Measurements from ENCODE around the gene RIPK4.
A peak's percentile ranks its signal among the peaks of the same experiment; 100 is the strongest.
"Not testable (repeated sequence)": the region's sequence is repeated elsewhere in the genome, so short reads cannot be mapped to it uniquely, and the experiment has no call there.

The RIPK4 gene

GRCh38 chr21:41794600-41794999 is 27.7 kb upstream of the RIPK4 start:
- no peak for DNase-seq

DNA sequence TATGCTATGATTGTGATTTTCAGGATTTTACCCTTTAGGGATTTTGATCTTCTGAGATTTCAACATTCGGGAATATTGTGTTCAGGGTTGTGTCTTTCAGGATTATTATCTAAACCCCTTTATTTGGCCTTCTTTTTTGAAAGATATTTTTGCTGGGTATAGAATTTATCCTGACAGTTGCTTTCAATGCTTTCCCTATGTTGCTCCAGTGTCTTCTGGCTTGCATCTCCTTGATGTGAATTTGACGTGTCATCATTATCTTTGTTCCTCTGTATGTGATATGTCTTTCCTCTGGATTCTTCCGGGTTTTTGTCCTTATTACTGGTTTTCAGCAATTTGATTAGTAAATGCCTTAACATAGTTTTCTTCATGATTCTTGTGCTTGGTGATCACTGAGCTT is 25.9 kb upstream of the RIPK4 start:
- DNase-seq: no peak

DNA sequence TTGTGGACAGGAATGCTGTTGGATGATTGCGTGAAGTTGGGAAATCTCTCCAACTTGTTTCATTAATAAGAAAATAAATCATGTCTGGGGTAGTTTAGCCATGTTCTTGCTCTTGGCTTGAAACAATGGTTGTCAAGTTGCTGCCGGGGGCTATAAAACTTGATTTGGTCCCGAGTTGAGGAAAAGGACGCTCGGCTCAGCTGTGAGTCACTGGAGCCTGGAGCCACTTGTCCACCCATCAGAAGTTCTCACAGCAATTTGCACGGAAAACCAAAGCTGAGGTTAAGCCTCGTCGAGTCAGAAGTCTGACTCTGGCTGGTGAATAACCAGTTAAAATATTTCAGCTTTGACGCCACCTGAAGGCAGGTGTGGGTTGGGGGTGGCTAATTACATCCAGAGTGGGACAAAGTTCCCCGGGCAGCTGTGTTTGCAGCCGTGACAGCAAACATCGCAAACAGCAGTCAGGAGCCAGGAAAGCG is 19.7 kb upstream of the RIPK4 start:
- DNase-seq: no peak

DNA sequence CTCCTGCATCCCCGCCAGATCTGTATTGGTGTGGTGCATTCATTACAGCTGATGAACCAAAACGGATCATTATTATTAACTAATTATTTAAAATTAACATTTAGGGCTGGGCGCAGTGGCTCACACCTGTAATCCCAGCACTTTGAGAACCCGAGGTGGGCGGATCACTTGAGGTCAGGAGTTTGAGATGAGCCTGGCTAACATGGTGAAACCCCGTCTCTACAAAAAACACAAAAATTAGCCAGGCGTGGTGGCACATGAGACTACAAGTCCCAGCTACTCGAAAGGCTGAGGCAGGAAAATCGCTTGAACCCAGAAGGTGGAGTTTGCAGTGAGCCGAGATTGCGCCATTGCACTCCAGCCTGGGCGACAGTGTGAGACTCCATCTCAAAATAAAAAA is 18.4 kb upstream of the RIPK4 start:
- DNase-seq: not testable (repeated sequence)

DNA sequence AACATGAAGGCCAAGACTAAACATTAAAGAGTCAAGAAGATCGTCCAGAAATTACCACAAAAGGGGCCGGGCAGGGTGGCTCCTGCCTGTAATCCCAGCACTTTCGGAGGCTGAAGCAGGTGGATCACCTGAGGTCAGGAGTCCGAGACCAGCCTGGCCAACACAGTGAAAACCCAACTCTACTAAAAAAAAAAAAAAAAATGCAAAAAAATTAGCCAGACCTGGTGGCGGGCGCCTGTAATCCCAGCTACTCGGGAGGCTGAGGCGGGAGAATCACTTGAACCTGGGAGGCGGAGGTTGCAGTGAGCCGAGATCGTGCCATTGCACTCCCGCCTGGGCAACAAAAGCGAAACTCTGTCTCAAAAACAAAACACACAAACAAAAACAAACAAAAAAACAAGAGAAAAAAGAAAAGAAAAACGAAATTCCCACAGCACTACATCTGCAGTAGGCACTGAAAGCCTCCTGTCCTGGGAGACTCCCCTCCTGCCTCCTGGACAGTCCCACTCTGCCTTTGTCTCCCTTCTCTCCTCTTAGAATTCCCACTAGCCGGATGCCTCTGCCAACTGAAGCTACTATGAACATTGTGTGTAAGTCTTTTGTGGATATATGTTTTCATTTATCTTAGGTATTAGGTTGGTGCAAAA is 17.7 kb upstream of the RIPK4 start:
- no peak for DNase-seq

- DNase-seq: peak; percentile 16
These were observed 16.8 kb upstream of the RIPK4 start for GRCh38 chr21:41783476-41784180.

- DNase-seq: no peak
These were observed 14.2 kb upstream of the RIPK4 start for GRCh38 chr21:41781050-41781410.

DNA sequence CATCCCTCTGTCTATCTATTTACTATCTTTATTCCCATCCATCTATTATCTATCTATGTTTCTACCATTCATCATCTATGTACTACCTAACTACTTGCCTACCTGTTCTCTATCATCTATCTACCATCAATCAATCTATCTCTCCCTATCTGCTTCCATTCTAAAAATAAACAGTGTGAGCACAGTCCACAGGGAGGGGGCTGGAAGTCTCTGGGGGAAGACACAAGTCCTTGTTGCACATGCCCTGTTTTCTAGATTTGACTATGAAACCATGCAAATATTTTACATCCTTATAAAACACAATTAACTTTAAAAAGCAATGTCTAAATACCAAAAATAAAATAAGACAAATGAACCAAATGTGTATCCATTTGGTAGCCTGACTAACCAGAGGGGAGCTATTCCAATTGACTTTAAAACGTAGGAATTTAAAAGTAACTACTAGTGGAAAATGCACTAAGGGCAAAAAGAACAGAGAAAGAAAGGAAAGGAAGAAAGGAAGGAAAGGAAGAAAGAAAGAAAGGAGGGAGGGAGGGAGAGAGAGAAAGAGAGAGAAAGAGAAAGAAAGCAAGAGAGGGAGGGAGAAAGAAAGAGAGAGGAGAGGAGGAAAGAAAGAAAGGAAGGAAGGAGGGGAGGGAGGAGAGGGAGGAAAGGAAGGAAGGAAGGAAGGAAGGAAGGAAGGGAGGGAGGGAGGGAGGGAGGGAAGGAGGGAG is 13.6 kb upstream of the RIPK4 start:
- DNase-seq: no peak

GRCh38 chr21:41779659-41780058 is 12.8 kb upstream of the RIPK4 start:
- no peak for DNase-seq

DNA sequence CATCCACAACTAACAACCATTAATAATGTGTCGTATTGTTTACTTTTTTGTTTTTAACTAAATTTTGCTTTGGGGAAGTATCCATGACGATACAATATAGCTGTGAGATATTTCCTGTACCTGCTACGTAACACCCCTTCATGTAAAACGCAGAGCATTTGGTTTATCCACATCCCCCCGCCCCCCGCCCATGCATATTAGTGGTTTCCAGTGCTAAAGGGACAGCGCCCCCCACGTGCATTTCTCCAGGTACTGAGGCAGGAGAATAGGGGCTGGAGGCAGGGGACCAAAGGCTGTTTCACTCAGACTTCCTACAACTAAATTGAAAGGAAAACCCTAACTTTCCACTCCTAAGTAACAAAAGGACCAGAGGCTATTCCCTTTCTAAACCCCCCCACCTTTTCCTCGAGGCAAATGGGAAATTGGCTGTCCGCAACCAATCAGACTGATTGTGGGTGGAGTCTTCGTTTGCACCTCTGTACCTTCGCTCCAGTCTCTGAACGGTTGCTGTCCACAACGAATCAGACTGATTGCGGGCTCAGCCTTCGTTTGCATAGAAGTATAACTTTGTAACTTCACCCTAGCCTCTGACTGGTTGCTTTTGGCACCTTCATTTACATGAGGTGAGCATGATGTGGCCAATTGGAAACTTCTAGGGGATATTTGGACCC is 12.2 kb upstream of the RIPK4 start:
- DNase-seq: no peak

DNA sequence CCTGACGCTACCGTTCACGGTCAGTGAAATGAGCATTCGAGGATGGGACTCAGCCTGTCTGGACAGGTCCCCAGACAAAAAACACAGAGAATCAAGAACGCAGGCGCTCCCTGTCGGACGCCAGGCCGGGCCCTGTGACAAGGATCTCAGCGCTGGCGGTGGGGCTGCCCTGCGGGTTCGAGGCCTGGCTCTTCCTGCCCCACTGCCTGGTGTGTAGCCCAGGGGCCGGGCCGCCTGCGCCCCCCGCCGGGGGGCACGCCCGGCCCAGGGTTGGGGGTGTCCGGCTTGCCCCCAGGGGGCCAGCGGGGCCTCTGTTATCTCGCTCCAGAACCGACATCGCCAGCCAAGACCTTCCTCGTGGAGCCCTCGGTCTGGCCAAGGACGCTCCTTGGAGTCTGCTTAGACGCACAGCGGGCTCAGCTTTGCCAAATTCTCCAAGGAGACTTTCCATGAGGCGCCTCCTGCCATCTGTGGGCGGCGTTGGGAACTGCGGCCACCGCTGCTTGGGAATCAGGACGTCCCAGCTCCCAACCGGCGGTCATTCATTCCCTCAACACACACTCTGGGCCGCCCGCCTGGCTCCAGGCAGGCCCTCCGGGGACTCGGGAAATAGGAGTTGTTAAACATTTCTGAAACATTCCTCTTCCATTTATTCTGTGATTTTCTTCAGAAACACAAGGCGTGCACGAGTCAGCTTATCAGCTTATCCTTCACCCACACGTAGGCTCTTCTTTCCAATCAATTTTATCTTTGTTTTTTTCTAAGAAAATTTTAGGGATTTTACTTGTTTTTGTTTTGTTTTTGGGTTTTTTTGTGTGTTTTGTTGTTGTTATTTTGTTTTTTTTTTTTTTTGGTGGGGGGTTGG is 11.3 kb upstream of the RIPK4 start:
- no peak for DNase-seq

GRCh38 chr21:41776778-41777177 is 9.9 kb upstream of the RIPK4 start:
- DNase-seq: no peak

- no peak for DNase-seq
These were observed 8.3 kb upstream of the RIPK4 start for GRCh38 chr21:41775149-41775472.

- DNase-seq: no peak
These were observed 7.8 kb upstream of the RIPK4 start for GRCh38 chr21:41774467-41775148.

DNA sequence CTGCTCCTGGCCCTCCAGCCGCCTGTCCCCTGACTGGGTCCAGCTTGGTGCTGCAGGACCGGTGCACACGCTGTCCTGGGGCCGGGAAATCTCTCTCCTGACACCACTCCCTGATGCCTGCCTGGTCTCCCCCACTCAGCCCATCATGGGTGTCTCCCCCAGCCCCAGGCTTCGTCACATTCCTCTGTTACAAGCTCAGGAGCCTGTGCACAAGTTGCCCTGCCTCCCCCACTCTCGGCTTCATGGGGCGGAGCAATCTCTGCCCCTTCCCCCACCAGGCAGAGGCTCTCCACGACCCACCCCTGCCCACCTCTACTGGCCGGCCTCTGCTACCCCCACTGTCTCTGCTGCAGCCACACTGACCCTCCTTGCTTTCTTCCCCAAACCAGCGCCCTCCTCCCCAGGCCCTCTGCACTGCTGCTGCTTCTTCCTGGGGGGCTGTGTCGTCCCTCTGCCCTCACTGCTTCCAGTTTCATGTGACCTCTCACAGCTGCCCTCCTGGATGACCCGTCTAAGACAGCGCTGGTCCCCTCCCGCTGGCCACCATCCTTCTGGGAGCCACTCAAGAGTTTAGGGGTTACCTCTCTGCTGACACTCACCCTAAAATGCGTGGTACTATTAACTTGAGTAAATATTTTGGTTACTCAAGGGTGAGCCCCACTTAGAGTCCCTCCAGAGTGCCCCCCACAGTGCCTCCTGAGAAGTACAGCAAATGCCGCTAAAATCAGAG is 5.7 kb upstream of the RIPK4 start:
- DNase-seq: no peak

GRCh38 chr21:41771625-41771945 is 4.7 kb upstream of the RIPK4 start:
- no peak for DNase-seq

- DNase-seq: no peak
These were observed 4.2 kb upstream of the RIPK4 start for GRCh38 chr21:41770901-41771624.

- no peak for DNase-seq
These were observed 3.1 kb upstream of the RIPK4 start for GRCh38 chr21:41769933-41770332.

DNA sequence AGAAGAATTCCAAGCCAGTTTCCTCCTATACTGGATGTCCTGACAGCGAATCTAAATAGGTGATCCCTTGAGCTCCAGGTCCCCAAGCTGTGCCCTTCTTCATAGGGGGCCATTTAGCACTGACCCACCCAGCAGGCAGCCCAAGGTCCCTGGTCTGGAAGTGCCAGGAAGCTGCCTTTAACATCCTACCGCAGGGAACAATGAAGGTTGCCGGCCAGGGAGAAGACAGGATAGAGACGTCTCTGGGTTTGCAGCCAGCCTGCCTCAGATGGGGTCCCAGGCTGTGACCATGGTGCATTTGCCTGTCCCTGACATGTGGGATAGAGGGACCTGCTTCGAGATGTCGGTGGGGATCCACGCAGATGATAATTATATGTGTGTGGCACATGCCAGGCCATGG is 2.7 kb upstream of the RIPK4 start:
- no peak for DNase-seq

GRCh38 chr21:41769111-41769510 is 2.3 kb upstream of the RIPK4 start:
- DNase-seq: no peak

Measured in activated gamma-delta T cell treated with Interleukin-2 at 50 U/mL for 16 hours (primary cell).